Measurements from ENCODE around the gene PCDHGA1.

DNA sequence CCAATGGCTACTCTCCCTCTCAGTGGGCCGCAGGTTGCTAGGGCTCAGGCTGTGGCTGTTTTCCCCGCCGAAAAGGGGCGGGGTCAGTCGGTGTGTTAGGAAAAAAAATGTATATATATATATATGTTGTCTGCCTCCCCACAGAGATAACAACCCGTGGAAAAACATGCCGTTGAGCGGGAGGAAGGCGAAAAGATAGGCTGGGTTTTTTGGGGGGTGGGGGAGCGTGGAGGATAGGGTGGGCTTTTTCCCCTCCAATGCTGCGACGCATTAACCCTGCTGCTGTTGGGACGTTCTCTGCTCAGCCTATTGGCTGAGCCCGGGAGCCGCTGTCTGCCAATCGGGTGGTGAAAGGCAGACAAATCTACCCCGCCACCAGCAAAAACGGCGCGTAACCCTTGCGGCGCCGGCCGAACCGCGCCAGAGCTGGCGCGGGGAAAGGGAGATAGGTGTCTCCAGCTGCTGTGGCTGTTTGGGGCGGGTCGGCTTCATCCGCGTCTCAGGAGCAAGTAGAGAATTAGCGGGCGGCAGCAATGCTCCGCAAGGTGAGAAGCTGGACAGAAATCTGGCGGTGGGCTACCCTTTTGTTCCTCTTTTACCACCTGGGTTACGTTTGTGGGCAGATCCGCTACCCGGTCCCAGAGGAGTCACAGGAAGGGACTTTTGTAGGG is 154.5 kb downstream of the PCDHGA1 start, which contains the start of gene PCDHGC4:
- TF ChIP-seq, protein P1, sequence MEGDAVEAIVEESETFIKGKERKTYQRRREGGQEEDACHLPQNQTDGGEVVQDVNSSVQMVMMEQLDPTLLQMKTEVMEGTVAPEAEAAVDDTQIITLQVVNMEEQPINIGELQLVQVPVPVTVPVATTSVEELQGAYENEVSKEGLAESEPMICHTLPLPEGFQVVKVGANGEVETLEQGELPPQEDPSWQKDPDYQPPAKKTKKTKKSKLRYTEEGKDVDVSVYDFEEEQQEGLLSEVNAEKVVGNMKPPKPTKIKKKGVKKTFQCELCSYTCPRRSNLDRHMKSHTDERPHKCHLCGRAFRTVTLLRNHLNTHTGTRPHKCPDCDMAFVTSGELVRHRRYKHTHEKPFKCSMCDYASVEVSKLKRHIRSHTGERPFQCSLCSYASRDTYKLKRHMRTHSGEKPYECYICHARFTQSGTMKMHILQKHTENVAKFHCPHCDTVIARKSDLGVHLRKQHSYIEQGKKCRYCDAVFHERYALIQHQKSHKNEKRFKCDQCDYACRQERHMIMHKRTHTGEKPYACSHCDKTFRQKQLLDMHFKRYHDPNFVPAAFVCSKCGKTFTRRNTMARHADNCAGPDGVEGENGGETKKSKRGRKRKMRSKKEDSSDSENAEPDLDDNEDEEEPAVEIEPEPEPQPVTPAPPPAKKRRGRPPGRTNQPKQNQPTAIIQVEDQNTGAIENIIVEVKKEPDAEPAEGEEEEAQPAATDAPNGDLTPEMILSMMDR (IDR thresholded peaks at IDR 0.05; ENCODE audit: insufficient read depth, low read length, poor library complexity, severe bottlenecking): no peak
- no peak for TF ChIP-seq EZH2phosphoT487 (conservative IDR thresholded peaks at IDR 0.05; ENCODE audit: low read length)

Data from SU-DHL-6 (cell line).